DMS79 (cell line): ENCODE results near the gene SNF8.

Experiments
- DNase-seq: peaks from one replicate; lab custom pipeline; 2025; lab: John Stamatoyannopoulos, UW

The SNF8 gene

DNA sequence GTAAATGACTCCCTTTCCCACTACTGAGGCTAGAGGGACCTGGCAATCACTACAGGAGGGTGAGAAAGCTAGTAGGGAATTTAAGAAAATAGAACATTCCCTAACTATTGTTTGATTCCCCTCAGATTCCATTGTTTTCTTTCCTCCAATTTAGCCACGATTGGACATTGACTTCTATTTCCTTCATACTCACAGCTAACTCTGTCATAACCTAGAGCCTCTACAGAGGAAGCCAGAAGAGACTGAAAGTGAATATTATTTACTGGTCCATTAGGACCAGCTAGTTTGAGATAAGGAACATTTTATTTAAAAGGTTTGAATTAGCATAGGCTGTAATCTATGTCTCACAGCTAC is 14.9 kb downstream of the SNF8 start:
- DNase-seq = no peak

GRCh38 chr17:48928876-48929811 is 15.5 kb downstream of the SNF8 start:
- no peak for DNase-seq

GRCh38 chr17:48927978-48928745 is 16.5 kb downstream of the SNF8 start:
- DNase-seq = no peak

DNA sequence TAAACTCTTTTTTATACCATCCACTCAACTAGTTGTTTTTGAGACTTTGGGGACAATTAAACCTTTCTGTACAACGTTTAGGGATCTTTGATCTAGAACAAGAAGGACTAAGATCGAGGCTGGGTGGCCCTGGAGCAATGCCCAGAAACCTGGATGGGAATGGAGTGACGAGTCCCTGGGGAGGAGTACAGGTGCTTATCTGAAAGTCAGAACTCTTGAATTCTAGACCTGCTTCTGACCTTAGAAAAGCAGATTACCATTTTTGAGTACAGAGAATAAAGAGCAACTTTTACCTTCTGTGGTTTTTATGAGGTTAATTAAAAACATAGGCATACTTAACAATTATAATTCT is 18.7 kb downstream of the SNF8 start:
- DNase-seq = no peak

DNA sequence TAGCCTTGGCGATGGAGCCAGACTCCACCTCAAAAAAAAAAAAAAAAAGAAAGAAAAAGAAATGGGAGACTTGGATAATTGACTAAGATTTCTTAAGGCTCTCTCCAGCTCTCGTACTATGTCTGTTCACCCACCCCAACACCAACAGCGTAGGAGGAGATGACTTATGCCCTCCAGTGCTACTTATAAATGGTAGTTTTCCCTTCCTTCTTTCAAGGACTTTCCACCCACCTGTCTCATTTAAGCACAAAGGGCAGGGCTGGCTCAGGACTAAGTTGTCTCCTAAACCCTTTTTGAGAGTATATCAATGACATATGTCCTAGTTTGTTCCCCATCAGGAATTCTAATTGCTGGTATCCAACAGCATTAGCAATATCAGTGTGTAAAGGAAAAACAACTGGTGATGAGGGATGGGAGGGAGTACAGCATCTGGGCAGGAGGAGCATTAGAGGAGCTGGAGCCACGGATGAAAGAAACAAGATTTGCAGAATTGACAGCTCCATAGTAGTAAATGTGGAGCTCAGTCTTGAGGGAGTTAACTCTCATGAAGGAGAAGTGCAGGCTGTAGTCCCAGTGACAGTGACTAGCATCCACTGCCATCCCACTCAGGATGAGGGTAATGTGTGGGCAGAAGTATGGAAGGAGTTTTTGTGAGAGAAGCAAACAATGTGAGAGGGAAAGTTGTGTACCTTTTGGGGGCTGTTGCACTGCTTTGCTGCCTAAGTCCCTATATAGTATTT is 19.2 kb downstream of the SNF8 start:
- DNase-seq = no peak

DNA sequence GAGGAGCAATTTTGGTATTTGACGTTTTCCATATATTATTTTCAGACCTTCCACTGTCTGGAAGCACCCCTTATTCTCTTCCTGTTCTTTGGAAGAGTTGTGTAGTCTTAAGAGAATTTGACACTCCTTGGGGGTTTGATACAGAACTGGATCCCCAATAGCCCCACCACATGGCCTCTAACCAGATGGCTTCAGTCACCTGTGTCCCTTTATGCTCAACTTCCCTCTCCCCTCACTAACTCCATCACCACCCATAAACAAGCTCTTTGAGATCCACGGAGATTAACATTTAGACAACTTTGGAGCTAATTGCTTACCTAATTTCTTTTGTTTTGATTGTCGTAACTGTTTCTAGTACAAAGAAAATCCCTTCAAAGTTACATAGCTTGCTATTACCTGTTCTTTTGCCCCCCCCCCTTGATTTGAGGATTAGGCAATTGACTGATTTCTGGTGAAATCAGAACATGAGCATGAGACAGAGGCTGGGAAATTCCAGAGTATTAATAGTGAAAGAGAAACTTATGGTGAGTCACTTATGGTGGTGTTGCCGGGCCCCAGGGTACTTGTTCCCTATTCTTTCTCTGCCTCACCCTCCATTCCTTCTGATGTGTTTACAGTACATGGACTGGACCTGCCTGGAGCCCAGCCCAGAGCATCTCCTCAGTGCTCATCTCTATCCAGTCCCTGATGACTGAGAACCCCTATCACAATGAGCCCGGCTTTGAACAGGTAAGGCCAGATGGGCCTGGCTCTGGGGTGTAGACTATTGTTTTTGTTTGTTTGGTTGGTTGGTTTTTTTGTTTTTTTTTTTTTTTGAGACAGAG is 29.0 kb downstream of the SNF8 start:
- DNase-seq = no peak

GRCh38 chr17:48912476-48912875 is 32.2 kb downstream of the SNF8 start:
- no peak for DNase-seq

DNA sequence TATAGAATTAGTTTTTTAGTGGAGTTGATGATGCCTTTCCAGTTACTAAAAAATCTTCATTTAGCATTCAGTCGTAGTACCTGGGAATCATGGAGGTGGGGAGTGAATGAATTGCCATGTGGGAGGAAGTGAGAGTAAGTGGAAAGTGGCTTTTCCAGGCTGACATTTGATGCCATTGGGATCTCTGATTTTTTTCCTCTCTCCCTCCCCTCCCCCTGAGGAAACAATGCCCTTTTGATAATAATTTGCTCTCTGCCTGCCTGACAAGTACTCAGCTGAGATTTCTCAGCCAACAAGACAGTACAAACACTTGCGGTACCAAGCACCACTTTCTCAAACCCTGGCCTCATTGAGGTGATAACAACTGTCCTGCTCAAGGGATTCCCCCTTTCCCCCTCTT is 34.3 kb downstream of the SNF8 start:
- DNase-seq = no peak

GRCh38 chr17:48909783-48910182 is 34.9 kb downstream of the SNF8 start:
- DNase-seq = no peak

DNA sequence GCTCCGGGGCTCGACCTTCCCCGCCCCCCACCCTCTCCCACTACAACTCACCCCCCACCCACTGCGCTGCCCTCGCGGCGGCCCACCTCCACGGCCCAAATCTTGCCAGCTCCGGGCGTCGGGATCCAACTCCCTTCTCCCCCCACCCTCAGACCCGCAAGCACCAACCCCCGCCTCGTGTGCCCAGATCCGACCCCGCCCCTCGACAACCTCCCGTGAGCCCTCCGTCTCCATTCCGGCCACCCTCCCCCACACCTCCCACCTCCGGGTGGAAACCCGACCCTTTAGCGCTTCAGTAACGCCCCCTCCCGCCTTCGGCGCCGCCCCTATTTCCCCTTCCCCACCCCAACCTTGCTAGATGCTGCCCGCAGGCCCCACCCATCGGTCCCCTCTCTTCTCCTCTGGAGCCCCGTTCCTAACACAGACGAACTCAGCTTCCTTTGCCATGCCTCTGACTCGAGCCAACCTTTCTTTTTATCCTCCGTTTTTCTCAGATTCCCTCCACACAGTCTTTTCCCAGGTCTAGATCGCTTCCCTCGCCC is 35.7 kb downstream of the SNF8 start:
- DNase-seq = peak; percentile 58

DNA sequence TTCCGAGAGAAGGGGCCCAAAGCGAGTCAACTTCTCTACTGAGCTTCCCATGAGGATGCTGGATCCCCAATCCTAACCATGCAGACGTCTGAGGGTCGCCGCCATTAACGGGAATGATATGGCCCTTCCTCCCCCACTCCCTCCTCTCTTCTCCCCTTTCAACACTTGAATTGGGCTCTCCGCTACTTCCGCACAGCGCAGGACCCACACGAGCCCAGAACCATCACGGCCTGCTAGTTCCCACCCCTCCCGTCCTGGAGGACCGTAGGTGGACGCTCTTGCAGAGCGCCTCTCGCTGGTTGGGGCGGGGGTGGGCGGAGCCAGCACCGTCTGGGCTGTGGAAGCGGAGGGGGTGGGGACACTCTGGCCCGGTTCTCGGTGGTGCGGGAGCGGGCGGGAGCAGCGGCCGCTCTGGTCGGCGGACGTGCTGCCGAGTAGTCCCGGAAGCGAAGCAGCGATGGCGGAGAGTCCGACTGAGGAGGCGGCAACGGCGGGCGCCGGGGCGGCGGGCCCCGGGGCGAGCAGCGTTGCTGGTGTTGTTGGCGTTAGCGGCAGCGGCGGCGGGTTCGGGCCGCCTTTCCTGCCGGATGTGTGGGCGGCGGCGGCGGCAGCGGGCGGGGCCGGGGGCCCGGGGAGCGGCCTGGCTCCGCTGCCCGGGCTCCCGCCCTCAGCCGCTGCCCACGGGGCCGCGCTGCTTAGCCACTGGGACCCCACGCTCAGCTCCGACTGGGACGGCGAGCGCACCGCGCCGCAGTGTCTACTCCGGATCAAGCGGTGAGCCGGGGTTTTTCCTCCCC is 36.4 kb downstream of the SNF8 start, which contains the start of gene UBE2Z:
Gene UBE2Z, plus strand, starts transcription at position 361 of the 797 bp plus-strand sequence. Its CDS starts 97 bp downstream, at position 458.
- DNase-seq = peak; percentile 95

GRCh38 chr17:48907713-48908046 is 37.0 kb downstream of the SNF8 start:
- no peak for DNase-seq

DNA sequence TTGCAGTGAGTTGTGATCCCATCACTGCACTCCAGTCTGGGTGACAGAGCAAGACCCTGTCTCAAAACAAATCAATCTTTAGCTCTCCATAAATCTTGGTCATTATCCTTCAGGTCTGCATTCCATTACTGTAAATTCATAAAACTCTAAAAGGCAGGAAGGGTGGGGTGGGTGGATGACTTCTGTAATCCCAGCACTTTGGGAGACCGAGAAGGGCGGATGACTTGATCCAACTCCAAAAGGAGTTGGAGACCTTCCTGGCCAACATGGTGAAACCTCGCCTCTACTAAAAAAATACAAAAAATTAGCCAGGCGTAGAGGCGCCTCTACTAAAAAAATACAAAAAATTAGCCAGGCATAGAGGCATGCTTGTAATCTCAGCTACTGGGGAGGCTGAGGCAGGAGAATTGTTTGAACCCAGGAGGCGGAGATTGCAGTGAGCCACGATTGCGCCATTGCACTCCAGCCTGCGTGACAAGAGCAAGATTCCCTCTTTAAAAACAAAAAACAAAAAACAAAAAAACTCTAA is 38.6 kb downstream of the SNF8 start:
- no peak for DNase-seq

GRCh38 chr17:48904428-48904827 is 40.2 kb downstream of the SNF8 start:
- no peak for DNase-seq

- DNase-seq = no peak
These were observed 41.2 kb downstream of the SNF8 start for GRCh38 chr17:48903401-48903800.

DNA sequence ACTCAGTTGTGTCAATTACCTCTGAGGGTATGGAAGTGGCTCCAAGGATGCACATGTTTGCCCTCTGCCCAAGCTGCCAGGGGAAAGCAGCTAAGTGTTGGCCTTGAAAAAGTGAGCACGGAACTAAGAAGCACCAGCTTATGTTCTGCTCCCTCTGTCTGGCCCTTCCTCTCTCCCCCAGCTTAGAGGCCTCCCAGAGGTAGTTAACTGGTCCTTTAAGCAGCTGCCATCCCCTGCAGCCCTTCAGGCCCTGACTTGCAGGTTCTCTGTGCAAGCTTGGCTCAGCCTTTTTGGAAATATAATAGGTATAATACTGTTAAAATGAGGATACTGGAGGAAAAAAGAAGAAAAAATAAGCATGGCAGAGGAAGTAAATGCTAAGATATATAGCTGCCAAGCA is 43.4 kb downstream of the SNF8 start:
- no peak for DNase-seq

GRCh38 chr17:48894886-48895285 is 49.8 kb downstream of the SNF8 start:
- DNase-seq = no peak

GRCh38 chr17:48893646-48894508 is 50.8 kb downstream of the SNF8 start:
- no peak for DNase-seq

- no peak for DNase-seq
These were observed 51.5 kb downstream of the SNF8 start for GRCh38 chr17:48892940-48893645.
